Measurements from ENCODE around the gene TRMT61B. TPM values are rescaled to one million over a fixed set of nuclear protein-coding genes. Genes with fewer than 3 reads are reported as not detected.

The TRMT61B gene
- total RNA-seq, 1 experiment from 2014 or later: 21.7 TPM

- Histone ChIP-seq H3K9me3 (ENCODE audit: low read length) (no peaks in the 10 kb centered on the region), H3K4me3 (ENCODE audit: low read length) (no peak overlapping the region), H3K9me2 (replicated peaks; ENCODE audit: low read length) (no peaks in the 10 kb centered on the region), H3K36me3 (ENCODE audit: low read depth, low read length) (peaks cover 75% of the 10 kb centered on the region), H3K4me1 (ENCODE audit: insufficient read depth, low read length) (peaks cover 25% of the 10 kb centered on the region), H3K27ac (ENCODE audit: low read length) (no peak overlapping the region), H3F3A (ENCODE audit: low read length, unreplicated experiment) (peaks cover 14% of the 10 kb centered on the region), H4K20me1 (ENCODE audit: low read length) (peaks cover 77% of the 10 kb centered on the region), H3K79me2 (ENCODE audit: low read length) (peaks cover 96% of the 10 kb centered on the region), H2AFZ (ENCODE audit: low read length) (no peak overlapping the region), H3K9ac (ENCODE audit: low read length) (no peak overlapping the region), H3K4me2 (ENCODE audit: low read length) (no peak overlapping the region), H3K27me3 (ENCODE audit: low read length) (no peaks in the 10 kb centered on the region)
- POLR2A ChIA-PET (ENCODE audit: unreplicated experiment): no interaction called here
- BruUV-seq (replicated peaks): no TSS peak
- intact Hi-C loops (cut with micrococcal nuclease): no loop called here
- ATAC-seq (no peak), DNase-seq (no peak)
- CTCF ChIA-PET: no interaction called here
- TF ChIP-seq EZH2phosphoT487 (IDR thresholded peaks at IDR 0.05; ENCODE audit: borderline replicate concordance, low read length): no peak
- no peak for TF ChIP-seq CTCF (conservative IDR thresholded peaks at IDR 0.05; ENCODE audit: low read depth, low read length)
- TF ChIP-seq EZH2 (IDR thresholded peaks at IDR 0.05; ENCODE audit: low read length, unreplicated experiment): no peak
Measured at GRCh38 chr2:28906376-28906775, 36.3 kb upstream of the TRMT61B start.

GRCh38 chr2:28905533-28905932, 35.4 kb upstream of the TRMT61B start:
- Histone ChIP-seq H3K4me3 (ENCODE audit: low read length) (no peak overlapping the region), H3K79me2 (ENCODE audit: low read length) (peaks cover 97% of the 10 kb centered on the region), H3F3A (ENCODE audit: low read length, unreplicated experiment) (peaks cover 14% of the 10 kb centered on the region), H3K9ac (ENCODE audit: low read length) (no peak overlapping the region), H3K36me3 (ENCODE audit: low read depth, low read length) (peaks cover 79% of the 10 kb centered on the region), H3K4me2 (ENCODE audit: low read length) (no peak overlapping the region), H3K9me2 (replicated peaks; ENCODE audit: low read length) (no peaks in the 10 kb centered on the region), H4K20me1 (ENCODE audit: low read length) (peaks cover 85% of the 10 kb centered on the region), H3K9me3 (ENCODE audit: low read length) (no peaks in the 10 kb centered on the region), H2AFZ (ENCODE audit: low read length) (no peak overlapping the region), H3K27ac (ENCODE audit: low read length) (no peak overlapping the region), H3K27me3 (ENCODE audit: low read length) (no peaks in the 10 kb centered on the region), H3K4me1 (ENCODE audit: insufficient read depth, low read length) (peaks cover 25% of the 10 kb centered on the region)
- DNase-seq: no peak
- ATAC-seq: no peak
- POLR2A ChIA-PET (ENCODE audit: unreplicated experiment): no interaction called here
- no peak for TF ChIP-seq CTCF (conservative IDR thresholded peaks at IDR 0.05; ENCODE audit: low read depth, low read length)
- no peak for TF ChIP-seq EZH2 (IDR thresholded peaks at IDR 0.05; ENCODE audit: low read length, unreplicated experiment)
- TF ChIP-seq EZH2phosphoT487 (IDR thresholded peaks at IDR 0.05; ENCODE audit: borderline replicate concordance, low read length): no peak
- intact Hi-C loops (cut with micrococcal nuclease): loop anchor here (2.0 kb wide), 1 partner anchor 85 kb away; no protein-coding TSS in a partner anchor
- CTCF ChIA-PET: no interaction called here
- BruUV-seq (replicated peaks): no TSS peak

- peaks cover 76% of the 10 kb centered on the region for H3K36me3 ChIP-seq (ENCODE audit: low read depth, low read length)
- H3K9ac ChIP-seq (ENCODE audit: low read length): no peak overlapping the region
- POLR2A ChIA-PET (ENCODE audit: unreplicated experiment): no interaction called here
- no peak for TF ChIP-seq EZH2phosphoT487 (IDR thresholded peaks at IDR 0.05; ENCODE audit: borderline replicate concordance, low read length)
- TF ChIP-seq EZH2 (IDR thresholded peaks at IDR 0.05; ENCODE audit: low read length, unreplicated experiment): no peak
- no peak for TF ChIP-seq CTCF (conservative IDR thresholded peaks at IDR 0.05; ENCODE audit: low read depth, low read length)
- H3K79me2 ChIP-seq (ENCODE audit: low read length): peaks cover 98% of the 10 kb centered on the region
- H3K27ac ChIP-seq (ENCODE audit: low read length): no peak overlapping the region
- H3K9me3 ChIP-seq (ENCODE audit: low read length): no peaks in the 10 kb centered on the region
- H3K4me2 ChIP-seq (ENCODE audit: low read length): no peak overlapping the region
- TSS peak; percentile 11 for BruUV-seq (replicated peaks)
- H4K20me1 ChIP-seq (ENCODE audit: low read length): peaks cover 87% of the 10 kb centered on the region
- peaks cover 14% of the 10 kb centered on the region for H3F3A ChIP-seq (ENCODE audit: low read length, unreplicated experiment)
- no peaks in the 10 kb centered on the region for H3K27me3 ChIP-seq (ENCODE audit: low read length)
- ATAC-seq: peak; percentile 23; the same call in 1 of the 2 replicates
- no peaks in the 10 kb centered on the region for H3K9me2 ChIP-seq (replicated peaks; ENCODE audit: low read length)
- no peak overlapping the region for H2AFZ ChIP-seq (ENCODE audit: low read length)
- intact Hi-C loops (cut with micrococcal nuclease): loop anchor here (2.0 to 5.0 kb wide), 2 partner anchors 48 to 84 kb away; no protein-coding TSS in a partner anchor
- CTCF ChIA-PET: no interaction called here
- no peak overlapping the region for H3K4me3 ChIP-seq (ENCODE audit: low read length)
- no peak for DNase-seq
- H3K4me1 ChIP-seq (ENCODE audit: insufficient read depth, low read length): peaks cover 25% of the 10 kb centered on the region
Measured at GRCh38 chr2:28904802-28905457, 34.8 kb upstream of the TRMT61B start.
